A204.1 (cell line): ENCODE data around the gene TSPYL6.

Source experiments
- FAIRE-seq: peaks from 2 replicates; lab custom pipeline; 2012; peaks lifted over from hg19 to GRCh38; lab: Jason Lieb, UNC

TSPYL6 gene

GRCh38 chr2:54255230-54256090 is 569 bp downstream of the TSPYL6 start:
- no peak for FAIRE-seq

GRCh38 chr2:54254180-54254579 is 1.8 kb downstream of the TSPYL6 start:
- FAIRE-seq = no peak

- no peak for FAIRE-seq
Measured at GRCh38 chr2:54249629-54250028, 6.4 kb downstream of the TSPYL6 start.

GRCh38 chr2:54247115-54247514 is 8.9 kb downstream of the TSPYL6 start:
- no peak for FAIRE-seq

GRCh38 chr2:54240515-54241469 is 15.2 kb downstream of the TSPYL6 start:
- FAIRE-seq = no peak

- no peak for FAIRE-seq
Measured at GRCh38 chr2:54239427-54239826, 16.6 kb downstream of the TSPYL6 start.

- no peak for FAIRE-seq
Measured at GRCh38 chr2:54237428-54237827, 18.6 kb downstream of the TSPYL6 start.

GRCh38 chr2:54233832-54234649 is 22.0 kb downstream of the TSPYL6 start:
- FAIRE-seq = no peak

- FAIRE-seq = no peak
Measured at GRCh38 chr2:54228945-54229344, 27.1 kb downstream of the TSPYL6 start.

- no peak for FAIRE-seq
Measured at GRCh38 chr2:54227798-54228197, 28.2 kb downstream of the TSPYL6 start.

GRCh38 chr2:54226260-54226659 is 29.8 kb downstream of the TSPYL6 start:
- FAIRE-seq = no peak

GRCh38 chr2:54224997-54225396 is 31.0 kb downstream of the TSPYL6 start:
- FAIRE-seq = no peak

GRCh38 chr2:54213082-54213481 is 42.9 kb downstream of the TSPYL6 start:
- no peak for FAIRE-seq

- FAIRE-seq = no peak
Measured at GRCh38 chr2:54212456-54212855, 43.6 kb downstream of the TSPYL6 start.

- no peak for FAIRE-seq
Measured at GRCh38 chr2:54209379-54209778, 46.6 kb downstream of the TSPYL6 start.

GRCh38 chr2:54208364-54209240 is 47.4 kb downstream of the TSPYL6 start:
- FAIRE-seq = no peak

- no peak for FAIRE-seq
Measured at GRCh38 chr2:54207666-54208195, 48.3 kb downstream of the TSPYL6 start.

- FAIRE-seq = peak; percentile 93
Measured at GRCh38 chr2:54206596-54206995, 49.4 kb downstream of the TSPYL6 start.

- no peak for FAIRE-seq
Measured at GRCh38 chr2:54204476-54204875, 51.6 kb downstream of the TSPYL6 start.
